ENCODE data around the gene ETNPPL.

The ETNPPL gene

DNA sequence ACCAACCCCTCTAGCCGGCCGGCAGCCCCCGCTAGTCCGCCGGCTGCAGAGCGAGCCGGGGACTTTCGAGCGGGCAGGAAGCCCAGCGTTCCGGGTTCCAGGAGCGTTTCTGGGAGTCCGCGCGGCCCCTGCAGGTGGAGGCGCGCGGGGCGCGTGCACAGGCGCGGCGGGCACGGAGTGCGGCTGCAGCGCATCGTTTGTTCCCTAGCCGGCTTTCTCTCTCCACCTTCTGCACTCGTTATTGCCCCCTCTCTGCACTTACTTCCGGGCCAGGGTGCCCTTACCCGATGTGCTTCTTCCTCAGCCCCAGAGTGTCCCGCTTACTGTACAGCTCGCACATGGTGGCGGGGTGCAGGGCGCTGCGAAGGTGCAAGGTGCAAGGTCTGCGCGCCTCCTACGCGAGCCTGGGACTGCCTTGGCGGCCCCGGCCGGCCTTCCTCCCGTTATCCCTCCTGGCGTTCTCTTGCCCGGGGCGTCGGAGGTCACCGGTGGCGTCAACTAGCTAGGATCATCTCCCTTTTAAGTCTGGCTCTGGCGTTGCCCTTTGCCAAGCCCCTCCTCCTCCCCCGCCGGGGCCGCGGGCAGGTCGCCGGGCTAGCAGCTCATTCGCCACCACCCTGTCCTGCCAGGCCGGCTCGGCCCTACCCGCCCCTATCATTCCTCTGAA lies at the start of gene ETNPPL:
TSS of gene ETNPPL (minus strand) at position 495 of the 667 bp plus-strand sequence. CDS start at position 340, 155 bp downstream.
- DNase-seq (ENCODE audit: low read depth): peak; percentile 12

DNA sequence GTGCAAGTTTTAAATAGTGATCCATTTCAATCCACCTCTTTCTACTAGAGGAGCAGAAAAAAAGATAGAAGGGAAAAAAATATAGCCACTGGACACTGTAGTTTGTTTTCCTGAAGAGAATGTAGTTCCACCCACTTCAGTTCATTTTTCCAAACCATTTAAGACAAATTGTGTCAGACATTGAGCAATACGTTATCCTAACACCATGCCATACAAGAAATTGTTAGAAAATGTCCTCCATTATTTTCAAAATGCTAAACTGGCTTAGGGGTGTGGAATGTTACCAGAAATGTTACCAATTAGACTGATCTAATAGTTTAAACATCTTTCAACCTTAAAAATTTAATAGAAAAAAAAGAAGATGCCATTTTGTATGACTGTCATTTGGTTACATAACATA lies 48.6 kb upstream of the ETNPPL start:
- DNase-seq (ENCODE audit: low read depth): no peak

DNA sequence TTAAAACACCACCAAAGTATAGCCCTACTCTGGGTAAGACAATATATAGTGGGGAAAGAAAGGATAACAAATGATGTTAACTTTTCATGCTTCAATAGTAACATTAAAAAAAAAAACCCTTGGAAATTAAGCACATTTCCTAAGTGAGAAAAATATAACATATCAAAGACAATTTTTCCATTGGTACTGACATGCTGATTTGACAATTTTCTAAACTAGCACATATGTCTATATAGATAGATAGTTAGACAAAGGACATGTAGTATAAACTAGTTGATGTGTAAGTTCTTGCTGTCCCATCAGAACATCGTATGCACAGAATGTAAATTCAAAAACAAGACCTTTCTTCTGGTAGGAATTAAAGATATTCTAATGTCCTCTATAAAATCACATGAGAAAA lies 47.2 kb upstream of the ETNPPL start:
- no peak for DNase-seq (ENCODE audit: low read depth)

DNA sequence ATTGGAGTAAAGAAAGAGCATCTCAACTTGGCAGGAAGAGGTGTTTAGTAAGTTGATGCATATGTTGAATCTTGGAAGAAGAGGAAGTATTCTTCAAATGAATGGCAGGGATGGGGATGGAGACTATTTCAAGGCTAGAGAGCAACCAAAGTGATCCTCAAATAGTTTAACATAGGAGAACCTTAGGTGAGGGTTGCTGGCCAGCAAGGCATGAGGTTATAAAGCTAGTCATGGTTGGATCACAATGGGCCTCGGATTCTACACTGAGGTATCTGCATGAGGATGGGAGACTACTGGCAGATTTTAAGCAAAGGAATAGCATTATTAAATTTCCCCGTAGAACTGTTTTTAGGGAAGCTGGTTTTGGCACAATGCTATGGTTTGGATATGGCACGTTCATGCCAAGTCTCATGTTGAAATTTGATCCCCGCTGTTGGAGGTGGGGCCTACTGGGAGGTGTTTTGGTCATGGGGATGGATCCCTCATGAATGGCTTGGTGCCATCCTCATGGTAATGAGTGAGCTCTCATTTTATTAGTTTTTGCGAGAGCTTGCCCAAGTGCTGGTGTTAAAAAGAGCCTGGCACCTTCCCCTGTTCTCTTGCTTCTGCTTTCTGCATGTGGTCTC lies 41.9 kb upstream of the ETNPPL start:
- DNase-seq (ENCODE audit: low read depth): no peak

DNA sequence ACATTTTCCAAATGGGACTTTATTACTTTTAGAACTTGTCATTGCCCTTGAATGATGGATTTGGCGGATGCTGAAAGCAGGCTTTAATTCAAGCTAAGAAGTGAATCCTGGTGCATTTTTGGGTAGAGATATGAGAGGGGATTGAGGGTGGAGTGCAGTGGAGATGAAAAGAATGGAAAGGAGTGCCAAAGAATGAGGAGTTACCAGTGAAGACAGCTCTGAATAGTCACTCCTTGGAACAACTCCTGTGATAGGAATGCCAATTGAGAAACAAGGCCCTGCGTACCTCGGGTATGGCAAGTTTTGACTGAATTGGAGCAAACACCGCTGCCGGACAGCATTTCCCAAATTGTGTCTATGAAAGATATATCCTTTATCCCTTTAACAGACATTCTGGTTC lies 36.5 kb upstream of the ETNPPL start:
- DNase-seq (ENCODE audit: low read depth): no peak

DNA sequence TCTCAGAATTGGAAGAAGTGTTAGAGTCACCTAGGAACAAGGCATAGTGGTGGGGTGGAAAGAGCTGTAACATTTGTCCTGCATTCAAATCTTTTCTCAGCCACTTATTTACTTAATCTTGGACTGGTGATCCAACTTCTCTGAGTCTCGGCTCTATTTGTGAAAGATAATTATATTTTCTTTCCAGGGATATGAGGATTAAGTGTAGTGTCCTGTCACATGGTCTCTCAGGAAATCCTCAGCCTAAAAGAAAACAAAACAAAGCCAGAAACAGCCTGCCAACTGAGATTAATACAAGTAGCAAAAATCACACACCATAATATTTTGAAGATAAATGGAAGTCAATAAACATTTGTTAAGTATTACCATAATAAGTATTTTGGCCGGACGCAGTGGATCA lies 33.3 kb upstream of the ETNPPL start:
- no peak for DNase-seq (ENCODE audit: low read depth)

DNA sequence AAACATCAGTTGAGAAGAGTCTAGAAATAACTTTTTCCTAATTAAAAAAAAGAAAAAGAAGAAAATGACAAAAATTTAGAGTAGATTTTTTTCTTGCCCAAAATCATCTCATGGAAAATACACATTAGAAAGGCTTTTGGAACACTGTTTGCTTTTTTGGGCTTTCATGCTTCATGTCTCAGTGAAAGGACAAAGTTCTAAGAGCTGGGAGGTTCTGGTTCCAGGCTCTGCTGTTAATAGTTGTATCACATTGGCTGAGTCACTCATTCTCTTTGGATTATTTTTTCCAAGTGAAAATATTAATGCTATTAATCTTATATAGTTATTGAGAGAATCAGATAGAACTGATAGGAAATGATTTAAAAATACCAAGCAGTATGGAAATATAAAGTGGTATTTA lies 32.9 kb upstream of the ETNPPL start:
- DNase-seq (ENCODE audit: low read depth): no peak

DNA sequence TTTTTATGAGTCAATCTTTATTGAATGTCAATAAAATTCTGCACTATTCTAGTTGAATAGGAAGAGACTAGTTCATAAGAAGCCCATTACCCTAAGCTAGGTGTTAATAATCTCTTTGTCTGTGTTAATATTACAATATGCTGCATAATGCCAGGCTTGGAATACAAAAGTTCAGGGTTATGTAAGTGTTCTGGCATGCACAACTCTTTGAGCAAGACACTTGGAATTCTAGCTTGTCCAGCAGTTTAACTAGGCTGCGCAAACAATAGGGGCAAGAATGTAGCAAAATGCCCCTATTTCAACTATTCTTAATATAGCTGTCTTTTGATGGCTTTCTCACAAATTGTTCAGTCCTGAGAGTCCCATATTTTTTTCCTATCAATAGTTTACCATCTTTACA lies 31.3 kb upstream of the ETNPPL start:
- peak; percentile 6 for DNase-seq (ENCODE audit: low read depth)

DNA sequence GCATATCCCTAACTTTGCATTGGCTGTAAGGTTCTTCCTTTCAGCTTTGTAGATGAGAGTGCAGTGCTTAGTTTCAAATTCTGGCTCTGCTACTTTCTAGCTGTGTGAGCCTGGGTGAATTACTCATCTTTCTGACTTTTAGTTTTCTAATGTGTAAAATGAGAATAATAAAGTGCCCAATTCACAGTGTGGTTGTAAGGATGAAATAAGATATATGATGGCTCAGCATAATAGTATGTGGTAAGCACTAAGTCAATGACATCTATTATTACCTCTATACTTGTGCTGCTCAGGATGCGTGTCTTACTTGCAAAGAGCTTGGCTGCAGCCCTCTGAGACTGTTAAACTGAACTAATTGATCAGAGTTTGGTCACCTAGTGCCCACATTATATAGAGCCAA lies 30.6 kb upstream of the ETNPPL start:
- no peak for DNase-seq (ENCODE audit: low read depth)

DNA sequence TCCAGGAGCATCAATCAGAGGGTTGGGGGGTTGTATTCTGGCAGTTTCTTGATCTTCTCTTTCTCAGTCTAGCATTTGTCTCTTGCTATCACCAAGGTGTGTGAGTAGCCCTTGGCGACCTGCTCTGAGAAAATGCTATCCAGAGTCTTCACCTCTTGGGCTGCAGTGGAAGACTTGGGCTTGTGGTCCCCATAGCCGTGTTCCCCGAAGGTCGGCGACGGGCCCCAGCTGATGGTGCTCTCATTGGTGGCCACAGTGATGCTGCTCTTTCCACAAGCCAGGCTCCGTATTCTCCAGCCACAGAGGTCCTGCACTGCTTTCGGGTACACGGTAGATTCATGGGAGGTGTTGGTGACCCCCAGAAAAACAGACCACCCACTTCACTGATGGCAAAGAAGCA lies 25.9 kb upstream of the ETNPPL start:
- DNase-seq (ENCODE audit: low read depth): no peak

DNA sequence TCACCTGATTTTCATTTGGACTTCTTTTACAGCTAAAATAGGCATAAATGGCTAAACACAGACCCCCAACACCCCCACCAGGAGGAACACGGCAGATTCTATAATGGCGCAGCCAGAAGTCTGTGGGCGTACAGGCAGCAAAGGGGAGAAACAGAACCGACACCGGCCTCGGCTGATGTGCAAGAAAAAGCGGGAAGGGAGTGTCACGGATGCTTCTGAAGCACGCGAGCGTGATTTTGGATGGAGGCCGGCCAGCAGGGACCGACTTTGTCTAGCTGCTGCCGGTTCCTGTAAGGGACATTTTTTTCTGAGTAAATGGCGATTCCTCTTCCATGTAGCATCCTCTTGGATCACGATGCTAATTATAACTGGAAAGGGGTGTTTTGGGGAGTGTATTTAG lies 24.9 kb upstream of the ETNPPL start:
- no peak for DNase-seq (ENCODE audit: low read depth)

DNA sequence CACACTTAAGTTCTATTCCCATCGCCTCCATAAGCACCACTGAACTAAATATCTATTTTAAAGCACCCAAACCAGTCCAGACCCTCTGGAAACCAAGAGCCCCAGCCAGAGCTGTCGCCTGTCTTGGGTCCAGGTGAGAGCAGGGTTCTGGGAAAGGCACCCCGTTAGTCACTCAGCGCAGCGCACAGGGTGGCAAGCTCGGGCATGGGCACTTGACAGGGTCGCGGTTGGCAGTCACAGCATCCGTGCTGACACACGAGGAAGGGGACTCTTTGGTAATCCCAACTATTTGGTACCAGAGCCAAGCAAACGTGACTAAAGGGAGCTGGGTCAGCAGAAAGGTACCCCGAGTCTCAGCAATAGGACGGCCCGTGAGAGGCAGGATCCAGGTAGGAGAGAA lies 24.3 kb upstream of the ETNPPL start:
- DNase-seq (ENCODE audit: low read depth): no peak

DNA sequence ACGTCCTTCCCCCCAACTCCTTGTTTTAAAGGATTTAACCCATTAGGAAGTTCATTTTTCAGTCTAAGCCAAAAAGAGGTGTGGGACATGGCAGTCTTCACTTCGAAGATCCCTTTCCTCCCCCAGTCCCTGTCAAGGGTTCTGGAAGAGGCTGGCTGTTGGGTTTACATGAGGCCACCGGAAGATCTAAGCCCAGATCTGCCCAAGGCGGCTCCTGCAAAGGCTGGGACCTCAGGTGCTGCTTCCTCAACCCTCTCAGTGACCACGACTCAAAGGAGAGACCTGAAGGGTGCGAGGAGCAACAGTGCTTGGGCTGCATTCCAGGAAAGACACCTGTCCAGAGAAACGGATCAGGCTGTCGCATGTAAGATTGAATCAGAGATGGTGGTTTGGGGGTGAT lies 23.5 kb upstream of the ETNPPL start:
- DNase-seq (ENCODE audit: low read depth): no peak

DNA sequence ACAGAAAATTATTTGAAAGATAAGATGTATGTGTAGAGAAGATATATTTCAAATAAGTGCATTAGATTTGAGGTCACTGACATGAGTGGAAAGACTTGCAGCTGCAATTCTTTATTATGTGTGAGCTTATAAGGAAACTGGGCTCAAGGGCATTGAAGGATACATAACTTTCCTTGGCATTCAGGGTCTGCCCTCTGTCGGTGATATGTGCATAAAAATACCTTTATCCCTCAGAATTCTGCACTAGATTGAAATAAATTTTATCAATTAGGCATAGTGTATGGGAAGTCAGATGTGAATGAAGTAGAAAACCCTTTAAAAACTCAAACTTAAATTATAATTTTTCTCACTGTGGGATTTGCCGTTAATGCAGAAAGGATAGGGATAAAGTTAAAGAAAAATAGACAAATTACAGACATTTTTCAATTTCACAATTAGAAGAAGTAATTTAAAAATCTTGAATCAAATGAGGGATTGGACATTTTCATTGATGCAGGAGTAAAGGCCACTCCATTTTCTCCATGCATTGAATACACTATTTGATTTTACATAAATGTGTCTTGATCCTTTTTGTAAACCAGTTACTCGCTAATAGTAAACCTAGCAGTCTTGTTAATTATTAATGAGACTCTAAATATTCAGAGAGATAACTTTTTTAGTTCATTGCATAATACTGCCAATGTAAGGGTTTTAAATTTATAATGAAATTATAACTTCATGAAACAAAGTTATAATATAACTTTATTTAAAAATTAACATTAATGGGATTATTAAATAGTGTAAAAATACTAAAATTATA lies 21.0 kb upstream of the ETNPPL start:
- DNase-seq (ENCODE audit: low read depth): no peak

DNA sequence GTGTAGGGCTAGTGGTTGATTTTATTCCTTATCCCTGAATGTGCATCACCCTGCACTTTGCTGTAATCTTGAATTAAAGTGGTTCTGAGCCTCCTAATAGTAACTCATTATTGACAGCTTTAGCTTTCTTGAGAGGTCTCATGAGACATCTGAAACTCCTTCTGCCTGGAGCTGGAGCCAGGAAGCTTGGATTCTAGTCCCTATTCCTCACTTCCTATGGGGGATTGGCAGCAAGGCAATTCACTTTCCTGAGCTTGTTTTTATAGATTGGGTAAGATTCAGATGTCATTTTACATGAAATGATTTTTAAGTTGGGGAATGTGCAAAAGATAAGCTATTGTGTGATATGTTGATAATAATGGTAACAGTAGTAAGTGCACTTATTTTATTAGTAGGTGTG lies 17.1 kb upstream of the ETNPPL start:
- no peak for DNase-seq (ENCODE audit: low read depth)

DNA sequence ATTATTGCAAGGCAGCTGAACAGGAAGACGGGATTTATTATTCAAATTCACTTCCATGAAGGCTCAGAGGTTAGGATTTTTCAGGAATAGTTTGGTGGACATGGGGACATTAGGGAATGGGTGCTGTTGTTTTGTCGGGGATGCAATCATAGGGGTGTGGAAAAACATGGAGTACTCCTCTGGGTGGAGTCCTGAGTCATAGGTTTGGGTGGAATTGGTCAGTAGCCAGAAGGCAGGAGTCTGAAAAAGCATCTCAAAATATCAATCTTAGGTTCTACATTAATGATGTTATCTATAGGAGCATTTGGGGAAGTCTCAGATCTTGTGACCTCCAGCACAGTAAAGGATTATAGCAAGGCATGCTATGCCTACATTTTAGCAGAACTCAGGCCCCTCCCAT lies 14.5 kb upstream of the ETNPPL start:
- DNase-seq (ENCODE audit: low read depth): no peak

DNA sequence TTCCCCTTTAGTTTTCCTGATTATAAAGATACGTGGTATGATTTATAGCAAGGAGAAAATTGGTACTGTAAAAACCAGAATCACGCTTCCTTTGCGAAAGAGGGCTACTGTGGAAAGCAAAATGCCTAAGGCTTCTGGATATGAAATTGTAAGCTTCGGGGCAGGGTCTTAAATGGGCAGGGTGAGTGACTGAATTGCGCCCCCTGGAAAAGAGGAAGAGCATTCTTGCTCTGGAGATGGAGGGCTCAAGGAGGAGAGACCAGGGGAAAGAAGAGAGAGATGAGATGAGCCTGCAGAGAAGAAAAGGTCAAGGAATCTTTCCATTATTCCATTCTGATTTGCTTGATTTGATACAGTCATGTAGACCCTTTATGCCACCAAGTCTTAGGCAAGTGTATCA lies 13.1 kb upstream of the ETNPPL start:
- no peak for DNase-seq (ENCODE audit: low read depth)

DNA sequence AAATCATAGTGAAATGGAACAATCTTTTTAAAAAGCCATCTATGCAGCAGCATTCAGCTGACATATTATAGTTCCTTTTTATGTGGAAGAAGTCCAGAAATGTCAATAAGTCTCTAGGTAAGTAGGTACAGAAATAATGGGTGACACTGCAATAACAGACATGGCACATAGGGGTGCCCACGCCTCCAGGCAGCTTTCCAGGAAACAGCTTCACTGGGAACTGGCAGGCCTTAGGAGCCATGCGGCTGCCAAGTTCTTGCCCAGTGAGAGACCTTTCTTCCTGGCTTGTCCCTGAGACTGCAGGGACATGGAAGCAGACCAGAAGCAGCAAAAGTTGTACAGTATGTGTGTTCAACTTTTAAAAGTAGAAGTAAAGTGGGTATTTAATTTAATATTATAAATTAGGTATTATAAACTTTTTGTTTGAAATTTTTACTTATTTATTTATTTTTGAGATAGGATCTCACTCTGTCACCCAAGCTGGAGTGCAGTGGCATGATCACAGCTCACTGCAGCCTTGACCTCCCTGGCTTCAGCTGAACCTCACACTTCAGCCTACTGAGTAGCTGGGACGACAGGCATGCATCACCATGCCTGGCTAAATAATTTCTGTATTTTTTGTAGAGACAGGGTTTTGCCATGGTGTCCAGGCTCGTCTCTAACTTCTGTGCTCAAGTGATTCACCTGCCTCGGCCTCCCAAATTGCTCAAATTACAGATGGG lies 12.1 kb upstream of the ETNPPL start:
- DNase-seq (ENCODE audit: low read depth): no peak

DNA sequence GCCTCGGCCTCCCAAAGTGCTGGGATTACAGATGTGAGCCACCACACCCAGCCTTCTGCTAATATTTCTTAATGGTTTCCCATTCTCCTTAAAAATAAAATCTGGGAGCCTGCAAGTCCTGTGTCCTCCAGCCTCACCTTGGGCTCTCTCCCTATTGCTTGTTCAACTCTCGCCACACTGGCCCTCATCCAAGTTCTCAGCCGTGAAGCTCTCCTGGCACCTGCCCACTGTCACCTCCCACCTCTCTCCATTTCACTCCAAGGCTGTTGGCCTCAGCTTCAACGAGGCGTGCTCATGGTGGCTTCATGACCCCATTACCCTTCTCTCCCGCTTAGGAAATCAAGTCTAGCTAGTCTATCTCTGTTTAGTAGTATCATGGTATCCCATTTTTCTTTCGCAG lies 9.5 kb upstream of the ETNPPL start:
- DNase-seq (ENCODE audit: low read depth): no peak

DNA sequence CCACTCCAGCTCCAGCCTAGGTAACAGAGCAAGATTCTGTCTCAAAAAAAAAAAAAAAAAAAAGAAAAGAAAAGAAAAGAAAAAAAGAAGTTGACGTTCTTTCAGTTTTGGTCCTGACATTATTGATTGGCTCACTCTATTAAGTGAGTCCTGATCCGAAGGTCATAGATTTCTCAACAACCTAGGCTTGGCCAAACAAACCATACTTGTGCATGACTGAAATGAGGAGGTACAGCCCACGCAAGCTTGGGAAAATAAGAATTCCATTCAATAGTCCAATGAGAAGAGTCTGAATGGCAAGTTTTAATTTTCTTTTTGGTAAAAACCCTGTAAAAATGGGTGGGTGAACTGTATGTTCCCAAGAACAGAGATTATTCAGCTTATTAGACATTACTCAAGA lies 3.2 kb upstream of the ETNPPL start:
- DNase-seq (ENCODE audit: low read depth): no peak

DNA sequence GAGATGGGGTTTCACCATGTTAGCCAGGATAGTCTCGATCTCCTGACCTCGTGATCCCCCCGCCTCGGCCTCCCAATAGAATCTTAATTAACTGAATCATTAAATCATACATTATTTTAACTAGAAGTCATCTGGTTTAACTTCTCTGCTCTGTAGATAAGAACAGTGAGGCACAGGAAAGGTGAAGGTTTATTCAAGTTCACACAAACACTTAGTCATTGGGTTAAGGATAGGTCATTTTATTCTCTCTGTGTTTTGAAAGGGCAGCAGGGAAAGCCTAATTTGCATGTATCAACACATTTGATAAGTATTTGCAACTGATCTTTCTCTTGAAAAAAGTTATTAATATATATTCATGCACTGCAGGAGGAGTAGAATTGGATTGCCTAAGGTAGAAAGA lies 1.1 kb upstream of the ETNPPL start:
- DNase-seq (ENCODE audit: low read depth): no peak

DNA sequence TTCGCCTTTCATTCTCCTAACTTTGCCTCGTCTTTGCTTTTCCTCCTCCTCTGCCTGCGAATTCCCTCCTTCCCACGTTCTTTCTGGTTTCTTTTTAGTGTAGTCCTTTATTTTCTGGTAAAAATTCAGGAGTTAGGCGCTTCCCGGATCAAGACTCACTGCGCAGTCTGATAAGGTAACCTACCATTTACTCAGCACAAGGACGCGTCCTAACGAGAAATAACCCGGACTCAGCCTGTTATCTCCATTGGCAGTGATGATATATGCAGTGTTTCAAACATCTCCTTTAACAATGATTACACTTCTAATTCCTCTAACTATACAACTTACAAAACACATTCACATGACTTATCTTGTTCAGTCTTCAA lies 357 bp upstream of the ETNPPL start:
- DNase-seq (ENCODE audit: low read depth): no peak

DNA sequence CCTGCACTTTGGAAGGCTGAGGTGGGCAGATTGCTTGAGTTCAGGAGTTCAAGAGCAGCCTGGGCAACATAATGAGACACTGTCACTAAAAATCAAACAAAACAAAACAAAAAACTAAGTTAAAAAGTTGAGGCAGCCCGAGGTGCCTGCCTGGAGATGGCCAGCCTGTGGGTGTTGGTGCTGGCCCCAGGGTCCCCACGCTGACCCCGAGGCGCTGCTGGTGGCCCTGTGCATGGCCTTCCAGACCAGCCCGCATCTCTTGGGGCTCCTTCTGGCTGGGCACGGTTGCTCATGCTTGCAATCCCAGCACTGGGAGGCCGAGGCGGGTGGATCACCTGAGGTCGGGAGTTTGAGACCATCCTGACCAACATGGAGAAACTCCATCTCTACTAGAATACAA lies 4.4 kb downstream of the ETNPPL start:
- DNase-seq (ENCODE audit: low read depth): no peak
